HepG2 (cell line): ENCODE data around the gene ZNF883. TPM values are rescaled to one million over a fixed set of nuclear protein-coding genes. Genes with fewer than 3 reads are reported as not detected.

Experiments used
- ATAC-seq: fragments of 200-7000 bp; cut with Tn5 transposase; 3 replicates; pipeline ENCODE4 v1.9.1; 2020; ENCODE audit warnings: mild to moderate bottlenecking, moderate library complexity
- BruUV-seq: library from RNA; stranded (reverse); fragments of 400-500 nt; replicated peaks from 2 replicates; lab custom pipeline; 2021; lab: Mats Ljungman, UMichigan
- CTCF ChIA-PET: fragments of 300-600 bp; formaldehyde crosslinking; extraction: SDS; loops from one replicate; lab custom pipeline; 2021; ENCODE audit warnings: low total read pairs, inconsistent platforms, low intra/inter-chr PET ratio; lab: Yijun Ruan, JAX
- POLR2A ChIA-PET: fragments of 350-600 bp; sonication (Branson Sonifier 250); formaldehyde crosslinking; loops from one replicate; lab custom pipeline; 2020; ENCODE audit warnings: antibody characterized with exemption, inconsistent platforms; lab: Yijun Ruan, JAX
- DNase-seq: peaks from one replicate; pipeline ENCODE4 v3.0.0-alpha.2; 2015; ENCODE audit warnings: low spot score
- FAIRE-seq: peaks from 3 replicates; lab custom pipeline; 2011; peaks lifted over from hg19 to GRCh38; lab: Jason Lieb, UNC
- H2AFZ ChIP-seq: one replicate; pipeline ENCODE4 v1.6.1; 2011; ENCODE audit warnings: low read length, inconsistent platforms
- H3K27ac ChIP-seq: fragments of 300-600 bp; 3 replicates; pipeline ENCODE4 v1.8.0; 2011; ENCODE audit warnings: mixed run types, mild to moderate bottlenecking, mixed read lengths, low read length, inconsistent platforms; ENCODE audit not compliant: insufficient read depth; ENCODE audit errors: extremely low read length
- H3K27me3 ChIP-seq, 2 experiments: fragments of 200-600 bp in 1 of 2; 2 replicates in 1 of 2; 3 replicates in 1 of 2; pipeline versions ENCODE4 v1.6.0 to v1.8.0; 2011; ENCODE audit warnings: low read length in 2 of 2, mild to moderate bottlenecking in 2 of 2, moderate library complexity in 2 of 2, inconsistent platforms in 1 of 2; ENCODE audit not compliant: insufficient read depth in 2 of 2, control insufficient read depth in 1 of 2
- H3K36me3 ChIP-seq, 2 experiments: fragments of 200-600 bp in 1 of 2; replicated peaks in 1 of 2; 2 replicates in 1 of 2; 3 replicates in 1 of 2; pipeline versions ENCODE4 v1.5.1 to v1.8.0; 2011; ENCODE audit warnings: low read length in 2 of 2, inconsistent platforms in 1 of 2; ENCODE audit not compliant: insufficient read depth in 2 of 2, control insufficient read depth in 1 of 2
- H3K4me1 ChIP-seq: 2 replicates; pipeline ENCODE4 v1.5.1; 2012; ENCODE audit warnings: low read length, inconsistent platforms; ENCODE audit not compliant: insufficient read depth
- H3K4me2 ChIP-seq: 2 replicates; pipeline ENCODE4 v1.6.0; 2011; ENCODE audit warnings: low read depth, low read length, inconsistent platforms
- H3K4me3 ChIP-seq, 3 experiments: fragments of 200-600 bp in 1 of 3; sonication (generic), shearing (Covaris generic) in 1 of 3; replicated peaks in 1 of 3; 2 replicates each; pipeline ENCODE4 v1.5.1; 2011 to 2016; ENCODE audit warnings: low read length in 3 of 3, inconsistent platforms in 2 of 3, low read depth in 2 of 3, mild to moderate bottlenecking in 2 of 3, control low read depth in 1 of 3, mixed read lengths in 1 of 3; ENCODE audit not compliant: insufficient read depth in 1 of 3
- H3K79me2 ChIP-seq: one replicate; pipeline ENCODE4 v1.6.1; 2011; ENCODE audit warnings: low read length, inconsistent platforms; ENCODE audit not compliant: insufficient read depth
- H3K9ac ChIP-seq: 2 replicates; pipeline ENCODE4 v1.6.0; 2011; ENCODE audit warnings: mild to moderate bottlenecking, low read depth, low read length, inconsistent platforms; ENCODE audit not compliant: insufficient read depth
- H3K9me3 ChIP-seq: 2 replicates; pipeline ENCODE4 v1.5.1; 2012; ENCODE audit warnings: mild to moderate bottlenecking, low read length
- H4K20me1 ChIP-seq: 2 replicates; pipeline ENCODE4 v1.6.0; 2011; ENCODE audit warnings: inconsistent platforms, mild to moderate bottlenecking, low read length, moderate library complexity; ENCODE audit not compliant: insufficient read depth
- CEBPB ChIP-seq: IDR thresholded peaks from 2 replicates; pipeline ENCODE4 v1.6.1; 2011; ENCODE audit warnings: low read depth, low read length, improper control_type of control experiment, borderline replicate concordance
- HNRNPL ChIP-seq: fragments of 200-400 bp; formaldehyde crosslinking; IDR thresholded peaks from 2 replicates; pipeline ENCODE4 v1.6.1; 2017; ENCODE audit warnings: mild to moderate bottlenecking, low read depth, low read length
- KDM2A ChIP-seq: sonication (generic); formaldehyde crosslinking; IDR thresholded peaks from 2 replicates; pipeline ENCODE4 v1.4.0; 2020; ENCODE audit warnings: low read depth, missing genetic modification reagents, borderline replicate concordance
- RAD21 ChIP-seq: fragments of 450-650 bp; formaldehyde crosslinking; IDR thresholded peaks from 2 replicates; pipeline ENCODE4 v1.5.0; 2020; ENCODE audit warnings: mild to moderate bottlenecking
- RXRB ChIP-seq: IDR thresholded peaks from 2 replicates; pipeline ENCODE4 v1.6.1; 2016; ENCODE audit warnings: borderline replicate concordance, missing genetic modification reagents, missing compliant biosample characterization
- STAG1 ChIP-seq: sonication (generic); formaldehyde crosslinking; IDR thresholded peaks from 2 replicates; pipeline ENCODE4 v1.4.0; 2020; ENCODE audit warnings: missing genetic modification reagents
- ZBTB38 ChIP-seq: sonication (generic); formaldehyde crosslinking; IDR thresholded peaks from 2 replicates; pipeline ENCODE4 v1.5.1; 2020; ENCODE audit warnings: mild to moderate bottlenecking, missing genetic modification reagents
- ZMYM3 ChIP-seq: sonication (generic); formaldehyde crosslinking; IDR thresholded peaks from 2 replicates; pipeline ENCODE4 v1.5.1; 2020; ENCODE audit warnings: mild to moderate bottlenecking, missing genetic modification reagents
- WGBS: methylation state at CpG from one replicate; pipeline ENCODE4 v1.1.6; 2017; ENCODE audit warnings: low lambda C conversion rate; 5-methylcytosine and 5-hydroxymethylcytosine counted together
- in situ Hi-C: cut with HindIII; loops from 2 replicates; pipeline ENCODE4 v1.10.0; 2017; ENCODE audit warnings: low pct_unique_long_range_greater_than_20kb; ENCODE audit not compliant: extremely low pct_ligation_motif_present
- intact Hi-C: fragments of 100-400 bp; cut with micrococcal nuclease; formaldehyde crosslinking; loops from one replicate; pipeline ENCODE4 v1.10.0; 2022; ENCODE audit not compliant: unreplicated experiment
- polyA plus RNA-seq, 8 experiments: library from polyadenylated mRNA; depleted of rRNA in 3 of 8; stranded (reverse) in 7 of 8; unstranded in 1 of 8; fragments of >200 nt; fragmentation: Illumina TruSeq in 4 of 8; extraction: Trizol in 4 of 8; gene quantifications; 2 replicates each; pipeline versions ENCODE4 v1.2.1 to v1.2.3, GENCODE V29; 2011 to 2016; ENCODE audit warnings: low read depth in 4 of 8, missing spikeins in 1 of 8, mixed read lengths in 1 of 8; ENCODE audit not compliant: insufficient read depth in 1 of 8
- total RNA-seq, 5 experiments: library from RNA; depleted of rRNA; stranded (reverse); fragments of >200 nt; fragmentation: Illumina TruSeq; extraction: Trizol; gene quantifications; 2 replicates each; pipeline ENCODE4 v1.2.3, GENCODE V29; 2016; ENCODE audit warnings: low read depth in 1 of 5
- TF ChIP-seq, protein P1 (sequence below), 2 experiments: sonication (generic) in 1 of 2; formaldehyde crosslinking in 1 of 2; IDR thresholded peaks; 2 replicates each; pipeline versions ENCODE4 v1.4.0 to v1.6.1; 2018 to 2020; ENCODE audit warnings: missing genetic modification reagents in 2 of 2, borderline replicate concordance in 1 of 2, low read depth in 1 of 2, mild to moderate bottlenecking in 1 of 2, missing biosample characterization in 1 of 2
- TF ChIP-seq, protein P2 (sequence below): sonication (generic); formaldehyde crosslinking; IDR thresholded peaks from 2 replicates; pipeline ENCODE4 v1.5.0; 2020; ENCODE audit warnings: mild to moderate bottlenecking, missing genetic modification reagents, moderate library complexity
- TF ChIP-seq, protein P3 (sequence below): sonication (generic); formaldehyde crosslinking; IDR thresholded peaks from 2 replicates; pipeline ENCODE4 v1.4.0; 2020; ENCODE audit warnings: missing genetic modification reagents, mild to moderate bottlenecking, borderline replicate concordance

The ZNF883 gene
- total and polyA plus RNA-seq, 2 of the 13 experiments (the other 11 are each of a cell fraction or from before 2014, with no cell fraction given): 5.3 to 10.0 TPM

DNA sequence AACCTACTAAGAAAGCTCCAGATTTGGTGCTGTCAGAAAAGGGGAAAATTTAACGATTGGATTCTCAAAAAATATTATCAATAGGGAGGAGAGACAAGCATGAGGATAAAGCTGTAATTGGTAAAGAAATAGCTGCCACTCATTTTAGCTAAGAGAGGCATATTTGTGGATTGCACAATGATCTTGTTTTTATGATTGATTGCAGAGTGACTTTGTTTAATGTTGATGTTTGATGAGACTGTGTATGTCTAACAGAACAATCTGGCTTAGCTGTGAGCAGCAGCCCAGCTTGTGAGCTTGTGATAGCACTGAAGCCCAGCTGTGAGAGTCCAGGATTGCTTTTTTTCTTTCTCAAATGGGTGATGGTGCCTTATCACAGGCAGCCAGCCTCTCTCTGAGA, 56.4 kb downstream of the ZNF883 start:
- ChIA-PET POLR2A (no interaction called here), CTCF (no interaction called here)

DNA sequence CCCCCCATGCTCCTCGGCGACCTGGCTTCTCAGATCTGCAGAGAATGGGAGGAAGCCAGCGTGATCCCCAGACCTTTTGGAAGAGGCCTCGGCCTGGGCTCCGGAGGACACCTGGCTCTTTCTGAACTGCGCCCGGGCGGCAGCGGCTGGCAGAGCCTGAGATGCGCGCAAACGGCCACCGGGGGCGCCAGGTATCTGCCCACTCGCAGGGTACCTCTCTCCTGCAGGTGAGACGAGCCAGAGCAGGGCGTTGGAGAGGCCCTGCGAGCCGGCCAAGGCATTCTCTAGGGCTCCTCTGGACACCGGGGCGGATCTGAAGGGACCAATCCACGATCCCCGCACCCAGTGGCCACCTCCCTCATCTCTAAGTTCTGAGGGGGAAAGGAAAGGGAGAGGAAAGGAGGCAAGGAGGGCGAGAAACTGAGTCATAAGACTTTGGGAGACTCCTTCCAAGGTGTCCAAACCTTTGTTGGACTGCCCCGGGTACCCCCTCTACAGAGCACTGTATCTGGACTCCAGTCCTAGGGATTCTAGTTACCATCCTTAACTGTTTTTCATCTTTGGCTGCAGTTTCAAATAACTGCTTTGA, 66.3 kb downstream of the ZNF883 start:
- 6% methylated on average over 11 of the region's 25 CpGs for WGBS
- Histone ChIP-seq H2AFZ (no peak overlapping the region), H3K27ac (no peak overlapping the region), H3K4me2 (0 out of 2 replicates have a peak overlapping the region, but pooled peaks have one; percentile 21), H3K36me3 (no peaks in the 10 kb centered on the region), H3K79me2 (no peaks in the 10 kb centered on the region), H3K4me1 (no peaks in the 10 kb centered on the region), H4K20me1 (no peaks in the 10 kb centered on the region), H3K4me3 (no peak overlapping the region), H3K27me3 (peaks cover 0 to 3% of the 10 kb centered on the region in 2 experiments; a peak in 1 of 5 replicates), H3K9me3 (peaks cover 5% of the 10 kb centered on the region; the same call in 1 of the 2 replicates), H3K9ac (no peak overlapping the region)
- FAIRE-seq (no peak), DNase-seq (peak; percentile 15), ATAC-seq (peak; percentile 100)
- in situ Hi-C loops (no loop called here), intact Hi-C loops (no loop called here)
- BruUV-seq: no TSS peak
- ChIA-PET POLR2A (no interaction called here), CTCF (no interaction called here)
- 0 out of 2 replicates have a peak, but pooled peaks have one; percentile 15 for TF ChIP-seq RAD21
- TF ChIP-seq HNRNPL: 0 out of 2 replicates have a peak, but pooled peaks have one; percentile 46
- TF ChIP-seq, protein P1, sequence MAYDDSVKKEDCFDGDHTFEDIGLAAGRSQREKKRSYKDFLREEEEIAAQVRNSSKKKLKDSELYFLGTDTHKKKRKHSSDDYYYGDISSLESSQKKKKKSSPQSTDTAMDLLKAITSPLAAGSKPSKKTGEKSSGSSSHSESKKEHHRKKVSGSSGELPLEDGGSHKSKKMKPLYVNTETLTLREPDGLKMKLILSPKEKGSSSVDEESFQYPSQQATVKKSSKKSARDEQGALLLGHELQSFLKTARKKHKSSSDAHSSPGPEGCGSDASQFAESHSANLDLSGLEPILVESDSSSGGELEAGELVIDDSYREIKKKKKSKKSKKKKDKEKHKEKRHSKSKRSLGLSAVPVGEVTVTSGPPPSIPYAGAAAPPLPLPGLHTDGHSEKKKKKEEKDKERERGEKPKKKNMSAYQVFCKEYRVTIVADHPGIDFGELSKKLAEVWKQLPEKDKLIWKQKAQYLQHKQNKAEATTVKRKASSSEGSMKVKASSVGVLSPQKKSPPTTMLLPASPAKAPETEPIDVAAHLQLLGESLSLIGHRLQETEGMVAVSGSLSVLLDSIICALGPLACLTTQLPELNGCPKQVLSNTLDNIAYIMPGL (CRISPR knock-in tag; IDR thresholded peaks at IDR 0.05; ENCODE audit: borderline replicate concordance in 1 of 2, low read depth in 1 of 2): 0 out of 4 replicates have a peak, but pooled peaks of 1 of the 2 experiments have one; percentile 21
- TF ChIP-seq, protein P2, sequence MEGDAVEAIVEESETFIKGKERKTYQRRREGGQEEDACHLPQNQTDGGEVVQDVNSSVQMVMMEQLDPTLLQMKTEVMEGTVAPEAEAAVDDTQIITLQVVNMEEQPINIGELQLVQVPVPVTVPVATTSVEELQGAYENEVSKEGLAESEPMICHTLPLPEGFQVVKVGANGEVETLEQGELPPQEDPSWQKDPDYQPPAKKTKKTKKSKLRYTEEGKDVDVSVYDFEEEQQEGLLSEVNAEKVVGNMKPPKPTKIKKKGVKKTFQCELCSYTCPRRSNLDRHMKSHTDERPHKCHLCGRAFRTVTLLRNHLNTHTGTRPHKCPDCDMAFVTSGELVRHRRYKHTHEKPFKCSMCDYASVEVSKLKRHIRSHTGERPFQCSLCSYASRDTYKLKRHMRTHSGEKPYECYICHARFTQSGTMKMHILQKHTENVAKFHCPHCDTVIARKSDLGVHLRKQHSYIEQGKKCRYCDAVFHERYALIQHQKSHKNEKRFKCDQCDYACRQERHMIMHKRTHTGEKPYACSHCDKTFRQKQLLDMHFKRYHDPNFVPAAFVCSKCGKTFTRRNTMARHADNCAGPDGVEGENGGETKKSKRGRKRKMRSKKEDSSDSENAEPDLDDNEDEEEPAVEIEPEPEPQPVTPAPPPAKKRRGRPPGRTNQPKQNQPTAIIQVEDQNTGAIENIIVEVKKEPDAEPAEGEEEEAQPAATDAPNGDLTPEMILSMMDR (CRISPR knock-in tag): peak; percentile 65
- TF ChIP-seq ZMYM3 (CRISPR knock-in tag): no peak
- TF ChIP-seq STAG1 (CRISPR knock-in tag): peak; percentile 59
- peak; percentile 49; the same call in 1 of the 2 replicates for TF ChIP-seq KDM2A (CRISPR knock-in tag)
- TF ChIP-seq, protein P3, sequence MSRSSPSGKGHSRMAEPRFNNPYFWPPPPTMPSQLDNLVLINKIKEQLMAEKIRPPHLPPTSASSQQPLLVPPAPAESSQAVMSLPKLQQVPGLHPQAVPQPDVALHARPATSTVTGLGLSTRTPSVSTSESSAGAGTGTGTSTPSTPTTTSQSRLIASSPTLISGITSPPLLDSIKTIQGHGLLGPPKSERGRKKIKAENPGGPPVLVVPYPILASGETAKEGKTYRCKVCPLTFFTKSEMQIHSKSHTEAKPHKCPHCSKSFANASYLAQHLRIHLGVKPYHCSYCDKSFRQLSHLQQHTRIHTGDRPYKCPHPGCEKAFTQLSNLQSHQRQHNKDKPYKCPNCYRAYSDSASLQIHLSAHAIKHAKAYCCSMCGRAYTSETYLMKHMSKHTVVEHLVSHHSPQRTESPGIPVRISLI (CRISPR knock-in tag): no peak

More for the DNA sequence above, 56.4 kb downstream of the ZNF883 start:
- H3K4me1 ChIP-seq: no peaks in the 10 kb centered on the region
- H3K27ac ChIP-seq: no peak overlapping the region
- in situ Hi-C loops: no loop called here
- FAIRE-seq: no peak
- H3K79me2 ChIP-seq: no peaks in the 10 kb centered on the region
- TF ChIP-seq RXRB (CRISPR knock-in tag) (no peak), CEBPB (peak; percentile 46; the same call in 1 of the 2 replicates), ZBTB38 (CRISPR knock-in tag) (no peak)
- TF ChIP-seq, all 625 proteins: peak for 1
- intact Hi-C loops: no loop called here
- Histone ChIP-seq H3K36me3 (no peaks in the 10 kb centered on the region), H2AFZ (no peak overlapping the region), H3K4me2 (no peak overlapping the region), H4K20me1 (no peaks in the 10 kb centered on the region), H3K27me3 (peaks cover 1 to 4% of the 10 kb centered on the region in 2 experiments; a peak in 2 of 5 replicates), H3K9ac (no peak overlapping the region), H3K4me3 (no peak overlapping the region), H3K9me3 (no peaks in the 10 kb centered on the region)
- no peak for DNase-seq
- no peak for ATAC-seq
- 3% methylated on average over 1 of the region's 1 CpG for WGBS
- no TSS peak for BruUV-seq
